GM04504 (cell line): ENCODE data around the gene PUDP.
"Not testable (repeated sequence)": the region's sequence is repeated elsewhere in the genome, so short reads cannot be mapped to it uniquely, and the experiment has no call there.

Experiments
- DNase-seq: peaks from one replicate; pipeline ENCODE4 v3.0.0-alpha.2; 2012; ENCODE audit warnings: low read depth

PUDP gene

GRCh38 chrX:7028246-7028645, 119.7 kb downstream of the PUDP start:
- DNase-seq = no peak

- DNase-seq = no peak
These were observed 120.9 kb downstream of the PUDP start for GRCh38 chrX:7027071-7027470.

GRCh38 chrX:7026365-7026764, 121.6 kb downstream of the PUDP start:
- not testable (repeated sequence) for DNase-seq

GRCh38 chrX:7025471-7025870, 122.5 kb downstream of the PUDP start:
- no peak for DNase-seq

GRCh38 chrX:7024850-7025249, 123.1 kb downstream of the PUDP start:
- DNase-seq = no peak

- not testable (repeated sequence) for DNase-seq
These were observed 125.0 kb downstream of the PUDP start for GRCh38 chrX:7022996-7023395.

- DNase-seq = no peak
These were observed 126.0 kb downstream of the PUDP start for GRCh38 chrX:7021991-7022390.

GRCh38 chrX:7019555-7019954, 128.4 kb downstream of the PUDP start:
- no peak for DNase-seq

- DNase-seq = peak; percentile 11
These were observed 135.6 kb downstream of the PUDP start for GRCh38 chrX:7012262-7012834.

- not testable (repeated sequence) for DNase-seq
These were observed 137.1 kb downstream of the PUDP start for GRCh38 chrX:7010897-7011296.

- DNase-seq = not testable (repeated sequence)
These were observed 140.6 kb downstream of the PUDP start for GRCh38 chrX:7007328-7007727.
